Measurements from ENCODE around the gene PPARD. TPM values are rescaled to one million over a fixed set of nuclear protein-coding genes. Genes with fewer than 3 reads are reported as not detected.

PPARD gene
- total RNA-seq, 6 experiments from 2014 or later: 39.0 to 46.4 (median 41.2) TPM

DNA sequence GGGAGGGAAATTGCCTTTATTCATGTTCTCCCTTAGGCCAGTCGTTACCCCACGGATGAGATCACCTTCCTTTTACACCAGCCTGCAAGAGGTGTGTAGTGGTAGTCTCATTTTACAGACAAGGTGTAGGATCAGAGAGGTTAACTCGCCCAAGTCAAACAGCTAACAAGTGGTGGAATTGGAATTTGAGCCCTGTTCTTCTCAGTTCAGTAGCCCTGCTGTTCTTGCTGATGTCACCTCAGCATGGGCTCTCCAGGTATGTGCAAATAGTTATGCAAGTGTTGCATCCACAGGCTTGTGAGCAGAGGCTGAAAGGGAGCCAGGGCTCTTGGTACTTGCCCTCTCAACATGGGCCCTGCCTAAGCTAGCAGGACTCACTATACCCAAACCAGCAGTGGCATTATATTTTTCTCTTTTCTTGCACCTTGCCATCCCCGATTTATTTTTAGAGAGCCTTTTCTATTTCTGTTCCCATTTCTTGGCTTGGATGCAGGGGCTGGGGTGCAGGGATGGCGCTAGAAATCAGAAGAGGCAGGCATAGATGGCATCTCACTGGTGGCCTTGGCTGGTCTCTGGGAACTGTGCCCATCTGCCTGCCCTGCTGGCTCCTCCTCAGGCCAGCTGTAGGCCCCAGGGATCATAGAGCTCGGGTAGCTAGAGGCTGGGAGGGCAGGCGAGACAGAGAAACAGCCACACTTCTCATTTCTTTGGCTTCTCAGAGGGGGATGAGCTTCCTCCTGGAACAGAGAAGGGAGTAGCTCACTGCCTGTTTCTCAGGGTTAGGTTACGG lies 18.2 kb downstream of the PPARD start:
- no peaks in the 10 kb centered on the region; the same call in 1 of the 2 replicates for H3K27me3 Mint-ChIP-seq (ENCODE audit: insufficient read depth)
- DNase-seq: no peak
- H3K9me3 Mint-ChIP-seq: no peaks in the 10 kb centered on the region
- no peak overlapping the region for H3K4me3 Mint-ChIP-seq
- H3K27ac Mint-ChIP-seq: peak overlapping the region; percentile 72
- peaks cover 66% of the 10 kb centered on the region for H3K4me1 Mint-ChIP-seq (ENCODE audit: low read depth)
- TF ChIP-seq, protein P1, sequence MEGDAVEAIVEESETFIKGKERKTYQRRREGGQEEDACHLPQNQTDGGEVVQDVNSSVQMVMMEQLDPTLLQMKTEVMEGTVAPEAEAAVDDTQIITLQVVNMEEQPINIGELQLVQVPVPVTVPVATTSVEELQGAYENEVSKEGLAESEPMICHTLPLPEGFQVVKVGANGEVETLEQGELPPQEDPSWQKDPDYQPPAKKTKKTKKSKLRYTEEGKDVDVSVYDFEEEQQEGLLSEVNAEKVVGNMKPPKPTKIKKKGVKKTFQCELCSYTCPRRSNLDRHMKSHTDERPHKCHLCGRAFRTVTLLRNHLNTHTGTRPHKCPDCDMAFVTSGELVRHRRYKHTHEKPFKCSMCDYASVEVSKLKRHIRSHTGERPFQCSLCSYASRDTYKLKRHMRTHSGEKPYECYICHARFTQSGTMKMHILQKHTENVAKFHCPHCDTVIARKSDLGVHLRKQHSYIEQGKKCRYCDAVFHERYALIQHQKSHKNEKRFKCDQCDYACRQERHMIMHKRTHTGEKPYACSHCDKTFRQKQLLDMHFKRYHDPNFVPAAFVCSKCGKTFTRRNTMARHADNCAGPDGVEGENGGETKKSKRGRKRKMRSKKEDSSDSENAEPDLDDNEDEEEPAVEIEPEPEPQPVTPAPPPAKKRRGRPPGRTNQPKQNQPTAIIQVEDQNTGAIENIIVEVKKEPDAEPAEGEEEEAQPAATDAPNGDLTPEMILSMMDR (IDR thresholded peaks at IDR 0.05): no peak
- H3K36me3 Mint-ChIP-seq (ENCODE audit: low read depth): peaks cover 31% of the 10 kb centered on the region

DNA sequence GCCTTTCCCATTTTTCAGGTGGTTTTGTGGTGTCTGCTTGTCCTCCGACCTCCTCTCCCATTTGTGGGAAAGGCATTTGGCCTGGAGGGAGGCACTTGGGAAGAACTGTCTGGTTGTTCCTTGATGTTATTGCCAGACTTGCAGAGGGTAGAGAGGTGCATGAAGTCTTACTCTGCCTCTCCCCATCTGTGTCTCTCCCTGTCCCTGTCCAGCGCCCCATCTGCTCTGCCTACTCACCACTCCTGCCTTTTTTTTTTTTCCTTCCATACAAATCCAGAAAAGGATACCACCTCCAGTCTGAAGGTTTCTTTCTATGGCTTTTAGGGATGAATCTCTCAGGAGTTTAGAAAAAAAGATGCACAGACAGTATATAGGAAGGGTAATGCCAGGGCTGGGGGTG lies 19.8 kb downstream of the PPARD start:
- no peaks in the 10 kb centered on the region; the same call in 1 of the 2 replicates for H3K27me3 Mint-ChIP-seq (ENCODE audit: insufficient read depth)
- DNase-seq: no peak
- H3K4me3 Mint-ChIP-seq: no peak overlapping the region
- H3K36me3 Mint-ChIP-seq (ENCODE audit: low read depth): peaks cover 32% of the 10 kb centered on the region
- peaks cover 65% of the 10 kb centered on the region for H3K4me1 Mint-ChIP-seq (ENCODE audit: low read depth)
- TF ChIP-seq, protein P1 (IDR thresholded peaks at IDR 0.05): no peak
- no peaks in the 10 kb centered on the region for H3K9me3 Mint-ChIP-seq
- peak overlapping the region; percentile 69 for H3K27ac Mint-ChIP-seq

GRCh38 chr6:35363293-35363750 lies 21.0 kb downstream of the PPARD start:
- H3K9me3 Mint-ChIP-seq: no peaks in the 10 kb centered on the region
- TF ChIP-seq, protein P1 (IDR thresholded peaks at IDR 0.05): no peak
- peak overlapping the region; percentile 77 for H3K27ac Mint-ChIP-seq
- H3K4me1 Mint-ChIP-seq (ENCODE audit: low read depth): peaks cover 70% of the 10 kb centered on the region
- no peak overlapping the region for H3K4me3 Mint-ChIP-seq
- DNase-seq: no peak
- peaks cover 3% of the 10 kb centered on the region; the same call in 1 of the 2 replicates for H3K27me3 Mint-ChIP-seq (ENCODE audit: insufficient read depth)
- peaks cover 36% of the 10 kb centered on the region for H3K36me3 Mint-ChIP-seq (ENCODE audit: low read depth)

- Mint-ChIP-seq H3K4me1 (ENCODE audit: low read depth) (peaks cover 70% of the 10 kb centered on the region), H3K9me3 (no peaks in the 10 kb centered on the region), H3K4me3 (no peak overlapping the region), H3K36me3 (ENCODE audit: low read depth) (peaks cover 30% of the 10 kb centered on the region), H3K27me3 (ENCODE audit: insufficient read depth) (peaks cover 3% of the 10 kb centered on the region; the same call in 1 of the 2 replicates), H3K27ac (no peak overlapping the region)
- TF ChIP-seq, protein P1 (IDR thresholded peaks at IDR 0.05): no peak
- DNase-seq: no peak
Observed at GRCh38 chr6:35365594-35366203, 23.3 kb downstream of the PPARD start.

DNA sequence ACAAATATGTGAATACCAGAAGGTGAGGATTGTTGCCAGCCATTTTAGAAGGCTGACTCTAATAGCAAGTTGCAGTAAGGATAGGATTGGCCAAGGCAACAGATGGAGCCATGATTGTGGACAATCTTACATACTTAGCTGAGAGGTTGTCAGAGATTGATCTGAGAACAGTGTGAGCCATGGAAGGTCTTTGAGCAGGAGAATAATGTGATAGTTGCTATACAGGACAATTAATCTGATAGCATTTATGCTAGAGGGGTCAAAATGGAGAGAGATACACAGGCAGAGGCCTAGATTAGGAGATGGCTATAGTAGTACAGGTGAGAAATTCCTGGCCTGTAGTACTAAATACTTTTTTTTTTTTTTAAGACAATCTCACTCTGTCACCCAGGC lies 23.8 kb downstream of the PPARD start:
- no peak overlapping the region for H3K4me3 Mint-ChIP-seq
- H3K27me3 Mint-ChIP-seq (ENCODE audit: insufficient read depth): peaks cover 4% of the 10 kb centered on the region
- no peaks in the 10 kb centered on the region for H3K9me3 Mint-ChIP-seq
- DNase-seq: no peak
- peaks cover 70% of the 10 kb centered on the region for H3K4me1 Mint-ChIP-seq (ENCODE audit: low read depth)
- no peak overlapping the region for H3K27ac Mint-ChIP-seq
- TF ChIP-seq, protein P1 (IDR thresholded peaks at IDR 0.05): no peak
- peaks cover 31% of the 10 kb centered on the region for H3K36me3 Mint-ChIP-seq (ENCODE audit: low read depth)

Measured in HFFc6 (cell line).